Measurements from ENCODE around the gene ERP44. TPM values are rescaled to one million over a fixed set of nuclear protein-coding genes. Genes with fewer than 3 reads are reported as not detected.

Gene ERP44
- total RNA-seq, 4 donors from 2014 or later, result 17.1 to 24.0 (median 19.8) TPM

GRCh38 chr9:100084128-100084453 lies 14.7 kb downstream of the ERP44 start:
- no peak for TF ChIP-seq CTCF (IDR thresholded peaks at IDR 0.05; ENCODE audit: low read depth)

GRCh38 chr9:100083448-100084127 lies 15.2 kb downstream of the ERP44 start:
- TF ChIP-seq CTCF (IDR thresholded peaks at IDR 0.05; ENCODE audit: low read depth), result no peak

- no peak for TF ChIP-seq CTCF (IDR thresholded peaks at IDR 0.05; ENCODE audit: low read depth)
Observed at GRCh38 chr9:100082782-100083181, 16.0 kb downstream of the ERP44 start.

GRCh38 chr9:100074989-100075388 lies 23.8 kb downstream of the ERP44 start:
- TF ChIP-seq CTCF (IDR thresholded peaks at IDR 0.05; ENCODE audit: low read depth), result no peak

- TF ChIP-seq CTCF (IDR thresholded peaks at IDR 0.05; ENCODE audit: low read depth), result no peak
Observed at GRCh38 chr9:100074093-100074492, 24.7 kb downstream of the ERP44 start.

GRCh38 chr9:100072805-100073204 lies 26.0 kb downstream of the ERP44 start:
- TF ChIP-seq CTCF (IDR thresholded peaks at IDR 0.05; ENCODE audit: low read depth), result no peak

- TF ChIP-seq CTCF (IDR thresholded peaks at IDR 0.05; ENCODE audit: low read depth), result no peak
Observed at GRCh38 chr9:100071271-100071670, 27.5 kb downstream of the ERP44 start.

All from subcutaneous adipose tissue (tissue), 4 donors.